ENCODE results near the gene TTYH3.

TTYH3 gene

DNA sequence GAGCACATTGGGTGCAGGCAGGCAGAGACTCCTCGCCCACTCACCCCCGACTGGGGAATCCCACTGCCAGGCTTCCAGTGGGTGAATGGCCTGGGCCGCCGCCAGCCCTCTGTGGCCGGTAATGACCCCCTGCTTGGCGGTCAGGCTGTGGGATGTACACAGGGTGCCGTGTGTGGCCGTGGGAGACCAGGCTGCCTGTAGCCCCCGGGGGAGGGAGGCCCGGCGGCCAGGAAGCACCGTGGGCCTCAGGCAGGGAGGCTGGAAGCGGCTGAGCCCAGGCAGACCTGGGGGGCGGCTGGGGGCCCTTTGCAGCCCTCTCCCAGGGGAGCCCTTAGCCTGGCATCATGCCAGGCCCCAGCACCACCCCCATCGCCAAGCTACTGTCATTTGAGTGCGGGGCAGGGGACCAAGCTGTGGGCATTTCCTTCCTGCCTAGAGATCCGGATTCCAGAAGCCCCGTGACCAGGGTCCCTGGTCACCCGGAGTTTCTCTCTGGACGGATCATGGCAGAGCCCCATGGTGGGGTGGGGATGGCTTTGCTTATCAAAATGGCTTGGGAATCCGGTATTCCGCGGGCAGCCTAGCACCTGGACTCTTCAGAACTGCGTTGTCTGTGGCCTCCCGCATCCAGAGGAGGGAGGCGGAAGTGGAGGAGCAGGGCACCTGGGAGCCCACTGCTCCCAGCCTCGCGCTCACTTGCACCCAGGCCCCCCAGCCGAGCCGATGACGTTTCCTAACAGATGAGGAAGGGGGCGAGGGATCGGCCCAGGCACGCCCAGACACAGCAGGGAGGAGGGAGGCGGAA is 1.1 kb downstream of the TTYH3 start (continued):
- TF ChIP-seq, protein P1, sequence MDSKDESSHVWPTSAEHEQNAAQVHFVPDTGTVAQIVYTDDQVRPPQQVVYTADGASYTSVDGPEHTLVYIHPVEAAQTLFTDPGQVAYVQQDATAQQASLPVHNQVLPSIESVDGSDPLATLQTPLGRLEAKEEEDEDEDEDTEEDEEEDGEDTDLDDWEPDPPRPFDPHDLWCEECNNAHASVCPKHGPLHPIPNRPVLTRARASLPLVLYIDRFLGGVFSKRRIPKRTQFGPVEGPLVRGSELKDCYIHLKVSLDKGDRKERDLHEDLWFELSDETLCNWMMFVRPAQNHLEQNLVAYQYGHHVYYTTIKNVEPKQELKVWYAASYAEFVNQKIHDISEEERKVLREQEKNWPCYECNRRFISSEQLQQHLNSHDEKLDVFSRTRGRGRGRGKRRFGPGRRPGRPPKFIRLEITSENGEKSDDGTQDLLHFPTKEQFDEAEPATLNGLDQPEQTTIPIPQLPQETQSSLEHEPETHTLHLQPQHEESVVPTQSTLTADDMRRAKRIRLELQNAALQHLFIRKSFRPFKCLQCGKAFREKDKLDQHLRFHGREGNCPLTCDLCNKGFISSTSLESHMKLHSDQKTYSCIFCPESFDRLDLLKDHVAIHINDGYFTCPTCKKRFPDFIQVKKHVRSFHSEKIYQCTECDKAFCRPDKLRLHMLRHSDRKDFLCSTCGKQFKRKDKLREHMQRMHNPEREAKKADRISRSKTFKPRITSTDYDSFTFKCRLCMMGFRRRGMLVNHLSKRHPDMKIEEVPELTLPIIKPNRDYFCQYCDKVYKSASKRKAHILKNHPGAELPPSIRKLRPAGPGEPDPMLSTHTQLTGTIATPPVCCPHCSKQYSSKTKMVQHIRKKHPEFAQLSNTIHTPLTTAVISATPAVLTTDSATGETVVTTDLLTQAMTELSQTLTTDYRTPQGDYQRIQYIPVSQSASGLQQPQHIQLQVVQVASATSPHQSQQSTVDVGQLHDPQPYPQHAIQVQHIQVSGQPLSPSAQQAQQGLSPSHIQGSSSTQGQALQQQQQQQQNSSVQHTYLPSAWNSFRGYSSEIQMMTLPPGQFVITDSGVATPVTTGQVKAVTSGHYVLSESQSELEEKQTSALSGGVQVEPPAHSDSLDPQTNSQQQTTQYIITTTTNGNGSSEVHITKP (tag by site-specific recombination; IDR thresholded peaks at IDR 0.05), result peak; percentile 79
- TF ChIP-seq GLIS1 (tag by site-specific recombination; IDR thresholded peaks at IDR 0.05), result peak; percentile 99

DNA sequence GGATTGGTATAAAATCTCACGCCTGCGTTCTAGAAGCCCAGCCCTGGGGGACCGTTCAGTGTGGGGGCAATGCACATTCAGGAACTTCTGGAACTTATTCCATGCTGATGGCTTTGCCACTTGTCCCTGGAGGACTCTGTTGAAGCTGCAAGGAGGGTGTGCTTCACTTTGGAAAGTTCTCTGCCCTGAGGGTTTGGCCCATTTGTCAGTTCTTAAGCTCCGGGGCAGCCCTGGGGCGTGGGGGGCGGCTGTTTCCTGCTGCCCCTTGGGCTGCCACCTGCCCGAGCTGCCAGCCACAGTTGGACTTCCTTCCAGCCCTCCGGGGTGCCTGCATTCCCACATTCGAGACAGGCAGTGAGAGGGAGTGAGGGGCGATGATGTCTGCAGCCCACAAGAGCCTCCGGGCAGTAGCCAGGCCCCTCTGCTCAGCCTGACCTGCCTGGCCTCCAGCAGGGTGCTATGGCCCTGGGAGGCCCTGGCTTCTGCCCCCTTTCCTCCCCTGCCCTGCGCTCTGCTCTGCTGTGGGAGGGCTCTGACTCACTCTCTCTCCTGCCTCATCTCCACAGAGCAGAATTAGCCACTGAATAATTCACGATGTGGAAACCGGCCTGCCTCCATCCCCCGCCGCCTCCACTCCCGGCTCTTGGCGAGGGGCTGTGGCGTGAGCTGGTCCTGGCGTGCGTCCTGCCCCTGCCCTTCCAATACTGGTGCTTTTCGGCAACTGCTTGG is 1.9 kb downstream of the TTYH3 start:
- Histone ChIP-seq H3K36me3 (ENCODE audit: control insufficient read depth in 2 of 2, insufficient read depth in 1 of 2, low read length in 2 of 2) (peaks cover 0 to 14% of the 10 kb centered on the region in 2 experiments; a peak in 1 of 3 replicates), H3K4me1 (ENCODE audit: control insufficient read depth, insufficient read depth, low read length) (peaks cover 8% of the 10 kb centered on the region; the same call in 1 of the 2 replicates), H3K9me3 (ENCODE audit: control insufficient read depth, insufficient read depth, low read depth, low read length) (no peaks in the 10 kb centered on the region), H3K4me3 (ENCODE audit: low read depth, low read length) (peak overlapping the region; percentile 85), H3K27ac (ENCODE audit: extremely low read depth, low read depth, low read length) (peak overlapping the region; percentile 75)
- CTCF ChIA-PET, result no interaction called here
- POLR2A ChIA-PET, result interaction anchor here (0.6 to 1.1 kb wide), 2 partner anchors 11 to 15 kb away, joined by 3 to 4 read pairs; no protein-coding TSS in a partner anchor
- TF ChIP-seq ZNF600 (tag by site-specific recombination; IDR thresholded peaks at IDR 0.05) (peak; percentile 70; the same call in 1 of the 2 replicates), ZBTB17 (tag by site-specific recombination; IDR thresholded peaks at IDR 0.05) (no peak), ZNF184 (tag by site-specific recombination; IDR thresholded peaks at IDR 0.05) (no peak), ZNF16 (tag by site-specific recombination; IDR thresholded peaks at IDR 0.05; ENCODE audit: low read depth) (no peak), GLIS1 (tag by site-specific recombination; IDR thresholded peaks at IDR 0.05) (peak; percentile 93), MYNN (tag by site-specific recombination; IDR thresholded peaks at IDR 0.05; ENCODE audit: borderline replicate concordance) (no peak), ZNF112 (tag by site-specific recombination; IDR thresholded peaks at IDR 0.05) (no peak), ZNF521 (tag by site-specific recombination; IDR thresholded peaks at IDR 0.05) (no peak), ZNF37A (tag by site-specific recombination; IDR thresholded peaks at IDR 0.05) (no peak), ZFHX2 (tag by site-specific recombination; conservative IDR thresholded peaks at IDR 0.05) (peak; percentile 86), EGR2 (tag by site-specific recombination; IDR thresholded peaks at IDR 0.05; ENCODE audit: low read depth) (peak; percentile 80), ZNF558 (tag by site-specific recombination; IDR thresholded peaks at IDR 0.05) (no peak), OSR2 (tag by site-specific recombination; IDR thresholded peaks at IDR 0.05) (0 out of 2 replicates have a peak, but pooled peaks have one; percentile 5), ZFP3 (tag by site-specific recombination; IDR thresholded peaks at IDR 0.05; ENCODE audit: low read depth) (no peak), ZNF133 (tag by site-specific recombination; IDR thresholded peaks at IDR 0.05) (no peak), SCRT2 (tag by site-specific recombination; IDR thresholded peaks at IDR 0.05) (0 out of 2 replicates have a peak, but pooled peaks have one; percentile 21)
- TF ChIP-seq, protein P2, sequence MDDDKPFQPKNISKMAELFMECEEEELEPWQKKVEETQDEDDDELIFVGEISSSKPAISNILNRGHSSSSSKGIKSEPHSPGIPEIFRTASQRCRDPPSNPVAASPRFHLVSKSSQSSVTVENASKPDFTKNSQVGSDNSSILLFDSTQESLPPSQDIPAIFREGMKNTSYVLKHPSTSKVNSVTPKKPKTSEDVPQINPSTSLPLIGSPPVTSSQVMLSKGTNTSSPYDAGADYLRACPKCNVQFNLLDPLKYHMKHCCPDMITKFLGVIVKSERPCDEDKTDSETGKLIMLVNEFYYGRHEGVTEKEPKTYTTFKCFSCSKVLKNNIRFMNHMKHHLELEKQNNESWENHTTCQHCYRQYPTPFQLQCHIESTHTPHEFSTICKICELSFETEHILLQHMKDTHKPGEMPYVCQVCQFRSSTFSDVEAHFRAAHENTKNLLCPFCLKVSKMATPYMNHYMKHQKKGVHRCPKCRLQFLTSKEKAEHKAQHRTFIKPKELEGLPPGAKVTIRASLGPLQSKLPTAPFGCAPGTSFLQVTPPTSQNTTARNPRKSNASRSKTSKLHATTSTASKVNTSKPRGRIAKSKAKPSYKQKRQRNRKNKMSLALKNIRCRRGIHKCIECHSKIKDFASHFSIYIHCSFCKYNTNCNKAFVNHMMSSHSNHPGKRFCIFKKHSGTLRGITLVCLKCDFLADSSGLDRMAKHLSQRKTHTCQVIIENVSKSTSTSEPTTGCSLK (tag by site-specific recombination; IDR thresholded peaks at IDR 0.05), result no peak
- TF ChIP-seq, protein P3, sequence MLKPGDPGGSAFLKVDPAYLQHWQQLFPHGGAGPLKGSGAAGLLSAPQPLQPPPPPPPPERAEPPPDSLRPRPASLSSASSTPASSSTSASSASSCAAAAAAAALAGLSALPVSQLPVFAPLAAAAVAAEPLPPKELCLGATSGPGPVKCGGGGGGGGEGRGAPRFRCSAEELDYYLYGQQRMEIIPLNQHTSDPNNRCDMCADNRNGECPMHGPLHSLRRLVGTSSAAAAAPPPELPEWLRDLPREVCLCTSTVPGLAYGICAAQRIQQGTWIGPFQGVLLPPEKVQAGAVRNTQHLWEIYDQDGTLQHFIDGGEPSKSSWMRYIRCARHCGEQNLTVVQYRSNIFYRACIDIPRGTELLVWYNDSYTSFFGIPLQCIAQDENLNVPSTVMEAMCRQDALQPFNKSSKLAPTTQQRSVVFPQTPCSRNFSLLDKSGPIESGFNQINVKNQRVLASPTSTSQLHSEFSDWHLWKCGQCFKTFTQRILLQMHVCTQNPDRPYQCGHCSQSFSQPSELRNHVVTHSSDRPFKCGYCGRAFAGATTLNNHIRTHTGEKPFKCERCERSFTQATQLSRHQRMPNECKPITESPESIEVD (tag by site-specific recombination; IDR thresholded peaks at IDR 0.05), result no peak
- TF ChIP-seq, protein P4, sequence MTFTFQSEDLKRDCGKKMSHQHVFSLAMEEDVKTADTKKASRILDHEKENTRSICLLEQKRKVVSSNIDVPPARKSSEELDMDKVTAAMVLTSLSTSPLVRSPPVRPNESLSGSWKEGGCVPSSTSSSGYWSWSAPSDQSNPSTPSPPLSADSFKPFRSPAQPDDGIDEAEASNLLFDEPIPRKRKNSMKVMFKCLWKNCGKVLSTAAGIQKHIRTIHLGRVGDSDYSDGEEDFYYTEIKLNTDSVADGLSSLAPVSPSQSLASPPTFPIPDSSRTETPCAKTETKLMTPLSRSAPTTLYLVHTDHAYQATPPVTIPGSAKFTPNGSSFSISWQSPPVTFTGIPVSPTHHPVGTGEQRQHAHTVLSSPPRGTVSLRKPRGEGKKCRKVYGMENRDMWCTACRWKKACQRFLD (tag by site-specific recombination; IDR thresholded peaks at IDR 0.05), result no peak
- TF ChIP-seq, protein P5, sequence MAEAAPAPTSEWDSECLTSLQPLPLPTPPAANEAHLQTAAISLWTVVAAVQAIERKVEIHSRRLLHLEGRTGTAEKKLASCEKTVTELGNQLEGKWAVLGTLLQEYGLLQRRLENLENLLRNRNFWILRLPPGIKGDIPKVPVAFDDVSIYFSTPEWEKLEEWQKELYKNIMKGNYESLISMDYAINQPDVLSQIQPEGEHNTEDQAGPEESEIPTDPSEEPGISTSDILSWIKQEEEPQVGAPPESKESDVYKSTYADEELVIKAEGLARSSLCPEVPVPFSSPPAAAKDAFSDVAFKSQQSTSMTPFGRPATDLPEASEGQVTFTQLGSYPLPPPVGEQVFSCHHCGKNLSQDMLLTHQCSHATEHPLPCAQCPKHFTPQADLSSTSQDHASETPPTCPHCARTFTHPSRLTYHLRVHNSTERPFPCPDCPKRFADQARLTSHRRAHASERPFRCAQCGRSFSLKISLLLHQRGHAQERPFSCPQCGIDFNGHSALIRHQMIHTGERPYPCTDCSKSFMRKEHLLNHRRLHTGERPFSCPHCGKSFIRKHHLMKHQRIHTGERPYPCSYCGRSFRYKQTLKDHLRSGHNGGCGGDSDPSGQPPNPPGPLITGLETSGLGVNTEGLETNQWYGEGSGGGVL (tag by site-specific recombination; IDR thresholded peaks at IDR 0.05), result peak; percentile 24; the same call in 1 of the 2 replicates
- TF ChIP-seq, protein P6, sequence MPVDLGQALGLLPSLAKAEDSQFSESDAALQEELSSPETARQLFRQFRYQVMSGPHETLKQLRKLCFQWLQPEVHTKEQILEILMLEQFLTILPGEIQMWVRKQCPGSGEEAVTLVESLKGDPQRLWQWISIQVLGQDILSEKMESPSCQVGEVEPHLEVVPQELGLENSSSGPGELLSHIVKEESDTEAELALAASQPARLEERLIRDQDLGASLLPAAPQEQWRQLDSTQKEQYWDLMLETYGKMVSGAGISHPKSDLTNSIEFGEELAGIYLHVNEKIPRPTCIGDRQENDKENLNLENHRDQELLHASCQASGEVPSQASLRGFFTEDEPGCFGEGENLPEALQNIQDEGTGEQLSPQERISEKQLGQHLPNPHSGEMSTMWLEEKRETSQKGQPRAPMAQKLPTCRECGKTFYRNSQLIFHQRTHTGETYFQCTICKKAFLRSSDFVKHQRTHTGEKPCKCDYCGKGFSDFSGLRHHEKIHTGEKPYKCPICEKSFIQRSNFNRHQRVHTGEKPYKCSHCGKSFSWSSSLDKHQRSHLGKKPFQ (tag by site-specific recombination; IDR thresholded peaks at IDR 0.05), result no peak

All from HEK293 (cell line).